GM12878 (cell line): ENCODE results near the gene PTPRN2. TPM values are rescaled to one million over a fixed set of nuclear protein-coding genes. Genes with fewer than 3 reads are reported as not detected.

Source experiments
- ATAC-seq: fragments of 200-7000 bp; cut with Tn5 transposase; 3 replicates; pipeline ENCODE4 v1.9.1; 2020; ENCODE audit warnings: mild to moderate bottlenecking, moderate library complexity
- BruUV-seq: library from RNA; stranded (reverse); fragments of 400-500 nt; replicated peaks from 2 replicates; lab custom pipeline; 2021; lab: Mats Ljungman, UMichigan
- CTCF ChIA-PET: fragments of 300-600 bp; sonication (Branson Sonifier 250); formaldehyde crosslinking; extraction: SDS; loops from one replicate; lab custom pipeline; 2021; ENCODE audit warnings: inconsistent platforms; lab: Yijun Ruan, JAX
- POLR2A ChIA-PET: fragments of 350-600 bp; formaldehyde crosslinking; extraction: SDS; loops from one replicate; lab custom pipeline; 2021; ENCODE audit warnings: inconsistent platforms; lab: Charles Lee
- RAD21 ChIA-PET: fragments of 300-600 bp; sonication (Branson Sonifier 250); formaldehyde crosslinking; loops from one replicate; lab custom pipeline; 2023; ENCODE audit warnings: antibody characterized with exemption; ENCODE audit not compliant: unreplicated experiment; lab: Charles Lee
- SMC1A ChIA-PET: fragments of 300-600 bp; sonication (Branson Sonifier 250); formaldehyde crosslinking; loops from one replicate; lab custom pipeline; 2023; ENCODE audit not compliant: unreplicated experiment, uncharacterized antibody; lab: Charles Lee
- DNase-seq: peaks from one replicate; pipeline ENCODE4 v3.0.0-alpha.2; 2011; ENCODE audit warnings: low read depth, low spot score
- FAIRE-seq: peaks from 3 replicates; lab custom pipeline; 2011; peaks lifted over from hg19 to GRCh38; lab: Jason Lieb, UNC
- H2AFZ ChIP-seq: 2 replicates; pipeline ENCODE4 v1.6.0; 2011; ENCODE audit warnings: low read depth, low read length, control low read depth; ENCODE audit not compliant: control insufficient read depth
- H3K27ac ChIP-seq: 2 replicates; pipeline ENCODE4 v1.5.1; 2011; ENCODE audit warnings: control low read depth; ENCODE audit not compliant: control insufficient read depth, insufficient read depth
- H3K27me3 ChIP-seq, 2 experiments: replicated peaks in 1 of 2; 2 replicates each; pipeline versions ENCODE4 v1.6.0 to v1.6.1; 2011; ENCODE audit warnings: low read length in 1 of 2; ENCODE audit not compliant: control insufficient read depth in 2 of 2, insufficient read depth in 2 of 2
- H3K36me3 ChIP-seq, 2 experiments: 2 replicates each; pipeline ENCODE4 v1.5.1; 2011; ENCODE audit warnings: low read length in 1 of 2; ENCODE audit not compliant: control insufficient read depth in 2 of 2, insufficient read depth in 2 of 2
- H3K4me1 ChIP-seq: 2 replicates; pipeline ENCODE4 v1.6.1; 2011; ENCODE audit warnings: mild to moderate bottlenecking, low read length, moderate library complexity, mixed read lengths; ENCODE audit not compliant: control insufficient read depth, insufficient read depth
- H3K4me2 ChIP-seq: 2 replicates; pipeline ENCODE4 v1.6.0; 2011; ENCODE audit warnings: control low read depth; ENCODE audit not compliant: control insufficient read depth, insufficient read depth
- H3K4me3 ChIP-seq: fragments of 200-600 bp; sonication (generic); 2 replicates; pipeline ENCODE4 v1.5.1; 2016
- H3K79me2 ChIP-seq: 2 replicates; pipeline ENCODE4 v1.6.0; 2011; ENCODE audit warnings: low read length; ENCODE audit not compliant: control insufficient read depth, insufficient read depth
- H3K9ac ChIP-seq: 2 replicates; pipeline ENCODE4 v1.8.0; 2011; ENCODE audit warnings: low read length, control low read depth, mixed read lengths; ENCODE audit not compliant: control insufficient read depth, insufficient read depth
- H3K9me3 ChIP-seq: replicated peaks from 3 replicates; pipeline ENCODE4 v1.5.1; 2011; ENCODE audit warnings: mild to moderate bottlenecking, low read length; ENCODE audit not compliant: control insufficient read depth, insufficient read depth
- H4K20me1 ChIP-seq: 2 replicates; pipeline ENCODE4 v1.6.0; 2011; ENCODE audit not compliant: control insufficient read depth, insufficient read depth
- CEBPB ChIP-seq, 2 experiments: fragments of 150-350 bp in 1 of 2; IDR thresholded peaks; 2 replicates each; pipeline ENCODE4 v1.6.1; 2012 to 2014; ENCODE audit warnings: low read depth in 2 of 2, low read length in 2 of 2, borderline replicate concordance in 1 of 2, inconsistent platforms in 1 of 2
- FOXK2 ChIP-seq: fragments of 450-650 bp; IDR thresholded peaks from 2 replicates; pipeline ENCODE4 v1.6.1; 2017; ENCODE audit warnings: mild to moderate bottlenecking, moderate library complexity
- IRF5 ChIP-seq: fragments of 450-650 bp; IDR thresholded peaks from 2 replicates; pipeline ENCODE4 v1.6.1; 2017; ENCODE audit warnings: borderline replicate concordance
- MYB ChIP-seq: fragments of 150-350 bp; IDR thresholded peaks from 2 replicates; pipeline ENCODE4 v1.6.1; 2014; ENCODE audit warnings: mild to moderate bottlenecking, low read depth, low read length, borderline replicate concordance
- NR2C2 ChIP-seq: IDR thresholded peaks from 2 replicates; pipeline ENCODE4 v1.6.1; 2011; ENCODE audit warnings: borderline replicate concordance, low read depth; ENCODE audit not compliant: control insufficient read depth, insufficient read length
- ZNF24 ChIP-seq: fragments of 450-650 bp; IDR thresholded peaks from 2 replicates; pipeline ENCODE4 v1.6.1; 2017; ENCODE audit warnings: antibody characterized with exemption, mild to moderate bottlenecking
- WGBS: methylation state at CpG from one replicate; pipeline ENCODE4 v1.1.6; 2016; ENCODE audit warnings: low lambda C conversion rate; ENCODE audit not compliant: insufficient replicate concordance, insufficient coverage; ENCODE audit errors: missing lambda C conversion rate; 5-methylcytosine and 5-hydroxymethylcytosine counted together
- in situ Hi-C: fragments of 300-500 bp; cut with MboI; formaldehyde crosslinking; loops from 9 replicates; pipeline ENCODE4 v1.14.3; 2018; ENCODE audit warnings: mixed read lengths
- intact Hi-C: fragments of 100-400 bp; cut with micrococcal nuclease; formaldehyde crosslinking; loops from one replicate; pipeline ENCODE4 v1.14.2; 2022; ENCODE audit not compliant: unreplicated experiment
- polyA plus RNA-seq, 11 experiments: library from polyadenylated mRNA; depleted of rRNA in 4 of 11; unstranded in 6 of 11; stranded (reverse) in 5 of 11; fragments of >200 nt; fragmentation: Nextera tagmentation in 4 of 11; fragmentation: Illumina TruSeq in 1 of 11; extraction: Ambion mirVana in 4 of 11; extraction: Trizol in 1 of 11; gene quantifications; 1 replicate in 1 of 11; 2 replicates in 10 of 11; pipeline versions ENCODE4 v1.2.1 to v1.2.3, GENCODE V29; 2011 to 2016; ENCODE audit warnings: inconsistent platforms in 2 of 11, missing spikeins in 2 of 11, low read depth in 1 of 11
- total RNA-seq, 4 experiments: library from RNA; depleted of rRNA in 3 of 4; stranded (reverse); fragments of >200 nt in 3 of 4; fragmentation: Illumina TruSeq in 1 of 4; extraction: Trizol in 1 of 4; gene quantifications; 2 replicates each; pipeline versions ENCODE4 v1.2.1 to v1.2.3, GENCODE V29; 2013 to 2021

Gene PTPRN2
- total and polyA plus RNA-seq, 10 of the 15 experiments (the other 5 are each of a cell fraction or from before 2014, with no cell fraction given) = 5.4 TPM; not detected in 9

GRCh38 chr7:158037211-158037610 is 550.4 kb downstream of the PTPRN2 start:
- DNase-seq = no peak
- no peak for ATAC-seq
- no peaks in the 10 kb centered on the region for H4K20me1 ChIP-seq
- no TSS peak for BruUV-seq
- FAIRE-seq = no peak
- H3K27ac ChIP-seq = no peak overlapping the region
- H3K9me3 ChIP-seq = no peaks in the 10 kb centered on the region; the same call in 2 of the 3 replicates
- H3K4me1 ChIP-seq = no peaks in the 10 kb centered on the region
- H3K9ac ChIP-seq = no peak overlapping the region
- H2AFZ ChIP-seq = no peak overlapping the region
- ChIA-PET POLR2A (no interaction called here), SMC1A (no interaction called here)
- H3K27me3 ChIP-seq = no peaks in the 10 kb centered on the region
- intact Hi-C loops (no loop called here), in situ Hi-C loops (no loop called here)
- TF ChIP-seq ZNF24 (no peak), NR2C2 (peak; percentile 23), FOXK2 (no peak)
- TF ChIP-seq, all 136 proteins: peak for 1
- 35% methylated on average over 7 of the region's 7 CpGs for WGBS
- H3K4me3 ChIP-seq = no peak overlapping the region
- ChIA-PET RAD21 (no interaction called here), CTCF (no interaction called here)
- no peaks in the 10 kb centered on the region for H3K79me2 ChIP-seq
- H3K36me3 ChIP-seq = no peaks in the 10 kb centered on the region
- no peak overlapping the region for H3K4me2 ChIP-seq

- in situ Hi-C loops = no loop called here
Observed at GRCh38 chr7:158035343-158035742, 552.3 kb downstream of the PTPRN2 start.

More at GRCh38 chr7:158035343-158035742, 552.3 kb downstream of the PTPRN2 start:
- no TSS peak for BruUV-seq
- H3K27ac ChIP-seq = no peak overlapping the region
- no peaks in the 10 kb centered on the region for H3K4me1 ChIP-seq
- H3K36me3 ChIP-seq = no peaks in the 10 kb centered on the region
- FAIRE-seq (no peak), DNase-seq (no peak), ATAC-seq (no peak)
- POLR2A ChIA-PET = no interaction called here
- no peak overlapping the region for H2AFZ ChIP-seq
- intact Hi-C loops = no loop called here
- WGBS = 38% methylated on average over 4 of the region's 4 CpGs
- no peaks in the 10 kb centered on the region for H3K27me3 ChIP-seq
- SMC1A ChIA-PET = no interaction called here
- no peak overlapping the region for H3K4me2 ChIP-seq
- H3K9ac ChIP-seq = no peak overlapping the region
- H3K9me3 ChIP-seq = no peaks in the 10 kb centered on the region; the same call in 2 of the 3 replicates
- RAD21 ChIA-PET = no interaction called here
- no peaks in the 10 kb centered on the region for H3K79me2 ChIP-seq
- CTCF ChIA-PET = no interaction called here
- no peak for TF ChIP-seq IRF5
- no peak for TF ChIP-seq MYB
- no peak for TF ChIP-seq CEBPB (IDR thresholded peaks at IDR 0.05; ENCODE audit: borderline replicate concordance in 1 of 2, low read depth in 2 of 2, low read length in 2 of 2)
- no peaks in the 10 kb centered on the region for H4K20me1 ChIP-seq
- no peak overlapping the region for H3K4me3 ChIP-seq
